NCI-H2171 (cell line): ENCODE data around the gene RNU6-7.

Experiments
- DNase-seq: peaks from one replicate; lab custom pipeline; 2025; lab: John Stamatoyannopoulos, UW

RNU6-7 gene

GRCh38 chr14:32205554-32205953, 3.7 kb downstream of the RNU6-7 start:
- DNase-seq, result no peak

- no peak for DNase-seq
Observed at GRCh38 chr14:32205984-32206383, 4.1 kb downstream of the RNU6-7 start.

DNA sequence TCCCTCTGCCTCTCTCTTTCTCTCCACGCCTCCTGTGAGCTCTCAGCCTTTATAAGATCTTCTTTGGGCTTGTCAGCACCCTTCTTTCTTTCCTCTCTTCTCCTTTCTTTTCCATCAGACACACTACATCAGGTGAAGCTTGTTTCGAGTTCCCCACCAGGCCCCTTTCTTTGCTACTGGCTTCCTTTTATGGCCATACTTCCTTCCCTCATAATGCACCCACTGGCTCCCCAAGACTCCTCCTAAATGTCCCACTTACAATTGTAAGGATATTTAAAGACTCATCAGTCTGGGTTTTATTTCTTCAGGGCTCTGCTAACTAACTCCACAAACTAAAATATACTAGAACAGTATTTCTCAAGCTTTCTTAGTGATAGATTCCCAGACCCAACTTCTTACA, 4.7 kb downstream of the RNU6-7 start:
- DNase-seq, result no peak

DNA sequence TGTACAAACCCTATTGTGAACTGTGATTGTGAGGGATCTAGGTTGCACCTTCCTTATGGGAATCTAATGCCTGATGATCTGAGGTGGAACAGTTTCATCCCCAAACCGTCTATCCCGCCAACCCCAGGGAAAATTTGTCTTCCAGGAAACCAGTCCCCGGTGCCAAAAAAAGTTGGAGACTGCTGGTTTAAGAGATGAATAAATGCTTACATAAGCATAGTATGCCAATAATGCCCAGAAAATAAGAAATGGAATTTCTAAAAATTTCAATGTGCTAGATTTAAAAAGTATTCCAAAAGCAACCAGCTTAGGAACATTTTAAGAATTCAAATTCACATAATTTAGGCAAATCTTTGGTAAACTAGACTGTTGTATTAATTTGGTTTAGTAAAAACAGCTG, 6.6 kb downstream of the RNU6-7 start:
- DNase-seq, result no peak

DNA sequence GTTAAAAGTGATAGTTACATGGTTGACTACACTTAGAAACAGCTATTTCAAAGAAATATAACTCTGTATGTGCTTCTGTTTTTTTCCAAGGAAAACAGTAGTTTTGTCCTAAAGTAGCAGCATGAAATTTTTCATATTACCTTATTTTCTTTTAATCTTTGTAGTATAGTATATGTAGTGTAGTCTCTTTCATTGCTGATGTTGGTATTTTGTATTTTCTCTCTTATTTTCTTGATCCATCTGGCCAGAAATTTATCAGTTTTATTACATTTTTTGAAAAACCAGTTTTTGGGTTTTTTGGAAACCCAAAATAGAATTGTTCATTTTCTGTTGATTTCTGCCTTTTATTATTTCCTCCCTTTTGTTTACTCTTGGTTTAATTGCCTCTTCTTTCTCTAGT, 7.6 kb downstream of the RNU6-7 start:
- no peak for DNase-seq

- DNase-seq, result no peak
Observed at GRCh38 chr14:32211068-32211404, 9.2 kb downstream of the RNU6-7 start.

DNA sequence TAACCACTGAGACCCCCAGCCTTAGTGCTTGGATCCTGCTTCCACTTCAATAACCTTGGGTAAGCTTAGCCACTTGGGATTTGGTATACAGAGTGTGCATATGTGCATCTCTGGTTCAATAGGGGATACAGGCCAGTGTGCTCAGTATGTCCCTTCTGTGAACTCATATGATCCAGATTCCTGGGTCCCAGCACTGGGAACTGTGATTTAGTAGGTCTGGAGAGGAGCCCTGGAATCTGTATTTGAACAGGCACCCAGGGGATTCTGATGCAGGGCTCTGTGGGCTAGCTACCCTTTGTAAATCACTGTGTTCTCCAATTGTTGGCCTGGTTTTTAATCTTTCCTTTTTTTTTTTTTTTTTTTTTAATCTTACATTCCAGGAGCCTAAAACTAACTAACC, 11.0 kb downstream of the RNU6-7 start:
- no peak for DNase-seq

DNA sequence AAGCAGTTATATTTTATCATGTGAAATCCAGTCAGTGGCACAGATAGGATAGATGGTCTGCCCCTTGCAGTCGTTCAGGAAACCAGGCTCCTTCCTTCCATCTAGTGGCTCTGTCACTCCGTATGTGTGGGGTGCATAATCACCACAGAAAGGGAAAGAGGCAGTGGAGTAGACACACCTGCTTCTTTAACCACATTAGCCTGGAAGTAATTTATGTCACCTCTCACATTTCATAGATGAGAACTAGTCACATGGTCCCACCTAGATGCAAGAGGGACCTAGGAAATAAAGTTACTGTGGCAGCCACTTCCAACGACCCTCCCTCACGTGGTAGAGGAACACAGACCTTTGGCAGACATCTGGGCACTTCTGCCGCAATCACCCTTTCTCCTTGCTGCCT, 15.5 kb downstream of the RNU6-7 start:
- peak; percentile 95 for DNase-seq

- DNase-seq, result peak; percentile 79
Observed at GRCh38 chr14:32224737-32225377, 23.0 kb downstream of the RNU6-7 start.

DNA sequence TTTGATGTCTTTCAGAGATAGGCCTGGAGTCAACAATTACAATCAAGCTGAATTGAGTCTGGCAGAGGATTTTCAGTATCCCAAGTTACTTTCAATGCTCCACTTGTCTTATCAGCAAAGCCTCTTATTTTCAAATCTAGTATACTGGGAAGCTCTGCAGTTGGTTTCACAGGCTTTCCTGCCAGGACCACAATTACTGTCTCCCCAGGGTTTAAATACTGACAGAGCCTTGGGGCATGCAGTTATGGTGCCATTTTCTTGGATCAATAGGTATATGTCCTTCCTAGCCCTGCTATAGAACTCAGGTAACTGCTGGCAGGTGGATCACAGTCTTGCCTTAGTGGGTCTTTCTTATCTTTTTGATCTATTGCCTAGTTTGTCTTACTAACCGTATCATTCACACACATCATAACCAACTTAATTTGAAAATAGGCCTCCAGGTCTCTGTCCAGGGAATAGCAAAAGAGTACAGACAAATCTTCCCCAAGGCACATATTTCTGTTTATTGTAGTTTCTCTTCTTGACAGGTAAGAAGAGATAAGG, 23.6 kb downstream of the RNU6-7 start:
- no peak for DNase-seq

- DNase-seq, result no peak
Observed at GRCh38 chr14:32226056-32226455, 24.2 kb downstream of the RNU6-7 start.

DNA sequence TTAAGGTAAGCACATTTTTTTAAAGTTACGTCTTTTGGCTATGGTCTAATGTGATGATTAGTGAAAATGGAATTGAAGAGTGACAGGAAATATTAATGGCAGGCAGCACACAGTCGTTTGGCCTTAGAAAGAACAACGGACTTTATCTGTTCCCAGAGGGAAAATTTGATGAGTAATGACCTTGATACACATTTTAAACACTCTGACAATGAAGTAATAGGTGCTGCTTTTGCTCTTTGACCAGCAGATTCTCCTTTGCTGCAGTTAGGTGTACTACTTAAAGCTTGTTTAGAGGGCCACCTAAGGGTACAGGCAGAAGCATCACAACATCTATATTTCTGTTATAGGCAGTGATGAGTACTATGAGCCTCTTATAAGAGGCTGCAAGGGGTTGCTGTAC, 28.3 kb downstream of the RNU6-7 start:
- DNase-seq, result no peak

DNA sequence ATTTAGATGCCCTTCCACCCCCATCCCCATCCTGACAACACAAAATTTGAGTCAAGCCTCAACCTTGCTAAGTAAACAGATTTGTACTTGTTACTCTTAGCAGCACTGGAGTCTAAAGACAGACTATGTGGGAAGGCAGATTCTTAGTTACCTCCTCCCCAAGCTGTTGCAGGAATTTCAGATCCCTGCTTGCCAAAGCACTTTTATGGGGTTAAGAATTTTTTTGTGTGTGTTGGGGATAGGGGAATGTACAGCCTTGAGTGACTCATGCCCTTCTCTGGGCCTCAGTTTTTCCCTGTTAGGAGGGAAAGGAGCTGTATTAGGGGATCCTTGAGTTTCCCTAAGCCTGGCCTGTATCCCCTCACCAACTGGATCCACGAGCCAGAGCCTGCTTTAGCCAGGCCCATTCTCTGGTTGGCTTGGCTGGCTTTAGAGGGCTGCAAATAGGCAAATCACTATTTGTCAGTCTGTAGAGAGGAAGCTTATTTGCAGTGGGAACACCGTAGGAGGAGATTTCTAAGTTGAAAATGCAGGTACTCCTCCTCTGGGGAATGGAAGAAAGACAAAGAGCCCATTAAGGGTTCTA, 28.9 kb downstream of the RNU6-7 start:
- no peak for DNase-seq

- no peak for DNase-seq
Observed at GRCh38 chr14:32232481-32232880, 30.6 kb downstream of the RNU6-7 start.

GRCh38 chr14:32233260-32233659, 31.4 kb downstream of the RNU6-7 start:
- no peak for DNase-seq

DNA sequence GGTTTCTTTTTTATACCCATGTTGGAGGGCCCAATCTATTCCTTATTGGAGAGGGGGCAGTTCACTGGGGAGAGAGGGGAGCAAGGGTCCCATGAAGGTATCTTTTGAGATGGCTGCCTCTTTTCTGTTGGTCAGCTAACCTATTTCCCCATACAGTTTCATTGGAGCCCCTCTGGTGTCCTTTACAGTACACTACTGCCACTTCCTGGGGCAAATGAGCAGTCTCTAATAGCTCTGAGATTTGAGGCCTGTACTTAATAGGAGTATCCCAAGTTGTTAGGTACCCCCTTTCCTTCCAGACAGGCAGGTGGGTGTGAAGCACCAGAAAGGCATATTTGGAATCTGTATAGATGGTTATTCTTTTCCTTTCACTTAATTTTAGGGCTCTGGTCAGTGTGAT, 42.6 kb downstream of the RNU6-7 start:
- no peak for DNase-seq

DNA sequence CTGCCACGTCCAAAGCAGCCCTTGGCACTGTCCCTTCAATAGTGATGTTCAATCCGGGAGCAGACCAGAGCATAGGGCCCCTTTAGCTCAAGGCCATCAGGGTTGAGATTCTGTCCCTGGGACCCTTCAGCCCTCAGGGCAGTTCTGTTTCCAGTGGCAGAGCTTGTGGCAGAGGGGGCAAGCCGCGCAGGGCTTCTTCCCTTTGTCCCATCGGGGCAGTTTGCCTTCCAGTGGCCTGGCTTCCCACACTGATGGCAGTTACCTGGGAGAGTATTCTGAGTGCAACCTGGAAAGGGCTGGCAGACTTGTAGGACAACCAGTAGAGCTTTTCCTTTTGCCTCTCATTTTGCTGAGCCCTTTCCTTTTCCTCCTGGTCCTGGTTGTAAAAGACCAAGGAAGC, 44.9 kb downstream of the RNU6-7 start:
- DNase-seq, result no peak

DNA sequence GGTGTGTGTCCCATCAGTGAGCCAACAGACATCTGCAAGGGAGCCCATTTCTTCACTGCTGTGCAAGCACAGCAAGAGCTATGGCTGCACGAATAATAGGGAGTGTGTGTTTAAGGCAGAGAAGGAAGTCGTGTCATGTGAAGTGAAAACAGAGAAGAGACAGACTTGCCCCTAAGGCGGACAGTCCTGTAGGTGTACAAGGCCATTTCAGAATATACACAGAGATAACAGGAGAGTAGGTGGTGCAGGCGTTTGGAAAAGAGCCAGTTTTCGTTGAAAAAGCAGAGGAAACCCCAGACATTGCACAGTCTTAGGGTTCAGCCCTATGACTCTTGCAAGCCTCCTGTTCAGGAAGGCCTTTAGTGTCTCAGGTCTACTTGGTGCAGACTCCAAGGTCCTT, 47.5 kb downstream of the RNU6-7 start:
- DNase-seq, result no peak

DNA sequence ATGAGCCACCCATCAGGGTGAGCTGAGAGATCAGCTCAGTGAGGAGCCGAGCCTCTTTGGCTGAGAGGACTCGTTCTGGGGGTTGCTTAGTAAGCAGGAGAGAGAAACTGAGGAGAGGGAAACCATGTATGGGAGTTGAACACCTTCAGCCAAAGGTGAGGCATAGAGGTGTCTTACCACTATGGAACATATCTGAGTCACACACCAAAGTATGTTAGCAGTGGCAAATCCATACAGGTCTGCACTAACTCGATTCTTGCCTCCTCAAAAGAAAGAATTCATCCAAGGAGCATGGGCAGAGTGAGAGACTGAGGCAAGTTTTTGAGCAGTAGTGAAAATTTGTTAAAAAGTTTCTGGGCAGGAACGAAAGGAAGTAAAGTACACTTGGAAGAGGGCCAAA, 47.9 kb downstream of the RNU6-7 start:
- DNase-seq, result no peak

- DNase-seq, result no peak
Observed at GRCh38 chr14:32250681-32251080, 48.8 kb downstream of the RNU6-7 start.

GRCh38 chr14:32251530-32251929, 49.7 kb downstream of the RNU6-7 start:
- DNase-seq, result no peak
